GM21390 (cell line): ENCODE data around the gene PROK1.
"Not testable (repeated sequence)": the region's sequence is repeated elsewhere in the genome, so short reads cannot be mapped to it uniquely, and the experiment has no call there.

Source experiments
- ATAC-seq: cut with Tn5 transposase; IDR thresholded peaks from one replicate; pipeline ENCODE4 v1.9.1; 2021; ENCODE audit not compliant: unreplicated experiment

PROK1 gene

GRCh38 chr1:110450929-110451328, at the start of gene PROK1:
TSS of gene PROK1 (plus strand) at chr1:110451149. CDS start at chr1:110451217, 68 bp downstream.
- no peak for ATAC-seq

- no peak for ATAC-seq
Observed at GRCh38 chr1:110403805-110404204, 47.1 kb upstream of the PROK1 start.

- ATAC-seq: no peak
Observed at GRCh38 chr1:110404401-110404800, 46.5 kb upstream of the PROK1 start.

- not testable (repeated sequence) for ATAC-seq
Observed at GRCh38 chr1:110406407-110406806, 44.5 kb upstream of the PROK1 start.

GRCh38 chr1:110407260-110408210, 43.4 kb upstream of the PROK1 start, which contains the start of gene LAMTOR5:
TSS of gene LAMTOR5 (minus strand) at chr1:110407694. CDS start at chr1:110407620, 74 bp downstream.
- ATAC-seq: peak; percentile 92

- ATAC-seq: no peak
Observed at GRCh38 chr1:110408488-110408887, 42.5 kb upstream of the PROK1 start.

GRCh38 chr1:110409316-110409715, 41.6 kb upstream of the PROK1 start:
- ATAC-seq: no peak

- ATAC-seq: no peak
Observed at GRCh38 chr1:110411173-110411735, 39.7 kb upstream of the PROK1 start.

- ATAC-seq: peak; percentile 46
Observed at GRCh38 chr1:110412576-110412975, 38.4 kb upstream of the PROK1 start.

GRCh38 chr1:110413045-110413444, 37.9 kb upstream of the PROK1 start:
- ATAC-seq: not testable (repeated sequence)

- ATAC-seq: no peak
Observed at GRCh38 chr1:110418729-110419128, 32.2 kb upstream of the PROK1 start.

- no peak for ATAC-seq
Observed at GRCh38 chr1:110420023-110420662, 30.8 kb upstream of the PROK1 start.

- no peak for ATAC-seq
Observed at GRCh38 chr1:110420874-110421793, 29.8 kb upstream of the PROK1 start.

GRCh38 chr1:110424699-110425611, 26.0 kb upstream of the PROK1 start:
- ATAC-seq: no peak

GRCh38 chr1:110425612-110426152, 25.3 kb upstream of the PROK1 start:
- ATAC-seq: no peak

GRCh38 chr1:110426854-110427253, 24.1 kb upstream of the PROK1 start:
- ATAC-seq: no peak

- ATAC-seq: no peak
Observed at GRCh38 chr1:110428946-110429345, 22.0 kb upstream of the PROK1 start.

- no peak for ATAC-seq
Observed at GRCh38 chr1:110430366-110430765, 20.6 kb upstream of the PROK1 start.

- no peak for ATAC-seq
Observed at GRCh38 chr1:110430901-110431300, 20.0 kb upstream of the PROK1 start.
